Neural progenitor cell (in vitro differentiated cells): ENCODE results near the gene ZNF276. TPM values are rescaled to one million over a fixed set of nuclear protein-coding genes. Genes with fewer than 3 reads are reported as not detected.

Experiments used
- DNase-seq: peaks from one replicate; pipeline ENCODE4 v3.0.0-alpha.2; 2016; ENCODE audit warnings: low spot score
- H2AFZ ChIP-seq: fragments of 200-600 bp; sonication (generic); replicated peaks from 2 replicates; pipeline ENCODE4 v1.6.1; 2016; ENCODE audit warnings: antibody characterized with exemption
- H3F3A ChIP-seq: fragments of 200-600 bp; sonication (generic); 2 replicates; pipeline ENCODE4 v1.6.1; 2016; ENCODE audit warnings: antibody characterized with exemption, low read depth
- H3K27ac ChIP-seq: fragments of 200-600 bp; sonication (generic); 2 replicates; pipeline ENCODE4 v1.5.1; 2016; ENCODE audit warnings: mild to moderate bottlenecking
- H3K27me3 ChIP-seq: fragments of 200-600 bp; sonication (generic); 2 replicates; pipeline ENCODE4 v1.6.1; 2016; ENCODE audit warnings: mild to moderate bottlenecking, moderate library complexity
- H3K36me3 ChIP-seq: fragments of 200-600 bp; sonication (generic); 2 replicates; pipeline ENCODE4 v1.5.1; 2016
- H3K4me1 ChIP-seq: fragments of 200-600 bp; sonication (generic); 2 replicates; pipeline ENCODE4 v1.6.1; 2016; ENCODE audit warnings: mixed run types
- H3K4me2 ChIP-seq: fragments of 200-600 bp; sonication (generic); 2 replicates; pipeline ENCODE4 v1.6.1; 2016
- H3K4me3 ChIP-seq: fragments of 200-600 bp; sonication (generic); 2 replicates; pipeline ENCODE4 v1.5.1; 2016
- H3K79me2 ChIP-seq: fragments of 200-600 bp; sonication (generic); 2 replicates; pipeline ENCODE4 v1.6.1; 2016; ENCODE audit warnings: low read depth
- H3K9ac ChIP-seq: fragments of 200-600 bp; sonication (generic); 2 replicates; pipeline ENCODE4 v1.6.1; 2016
- H3K9me3 ChIP-seq: fragments of 200-600 bp; sonication (generic); 2 replicates; pipeline ENCODE4 v1.5.1; 2016; ENCODE audit warnings: low read depth
- H4K20me1 ChIP-seq: fragments of 200-600 bp; sonication (generic); 2 replicates; pipeline ENCODE4 v1.6.1; 2016; ENCODE audit warnings: low read depth
- H3K27ac Mint-ChIP-seq: 3 replicates; pipeline ENCODE4 v1.8.0; 2021; ENCODE audit warnings: mixed read lengths
- H3K27me3 Mint-ChIP-seq: 2 replicates; pipeline ENCODE4 v1.8.0; 2022; ENCODE audit warnings: low read depth, mild to moderate bottlenecking, inconsistent platforms, moderate library complexity, mixed read lengths; ENCODE audit not compliant: insufficient read depth
- H3K36me3 Mint-ChIP-seq: 3 replicates; pipeline ENCODE4 v1.8.0; 2021; ENCODE audit warnings: mixed read lengths
- H3K4me1 Mint-ChIP-seq: 3 replicates; pipeline ENCODE4 v1.8.0; 2021; ENCODE audit warnings: mixed read lengths
- H3K4me3 Mint-ChIP-seq: 3 replicates; pipeline ENCODE4 v1.8.0; 2021; ENCODE audit warnings: mild to moderate bottlenecking, moderate library complexity, mixed read lengths
- H3K9me3 Mint-ChIP-seq: 3 replicates; pipeline ENCODE4 v1.8.0; 2020; ENCODE audit warnings: mixed read lengths
- CTCF ChIP-seq: fragments of 200-600 bp; sonication (generic); IDR thresholded peaks from 2 replicates; pipeline ENCODE4 v1.5.1; 2017; ENCODE audit warnings: antibody characterized with exemption, mild to moderate bottlenecking
- EZH2 ChIP-seq: fragments of 200-600 bp; sonication (generic); IDR thresholded peaks from 2 replicates; pipeline ENCODE4 v1.6.1; 2017; ENCODE audit warnings: antibody characterized with exemption, mild to moderate bottlenecking, moderate library complexity
- EZH2phosphoT487 ChIP-seq: fragments of 200-600 bp; sonication (generic); IDR thresholded peaks from 2 replicates; pipeline ENCODE4 v1.6.1; 2017; ENCODE audit warnings: antibody characterized with exemption
- total RNA-seq: library from RNA; depleted of rRNA; stranded (reverse); fragments of >200 nt; gene quantifications from 2 replicates; pipeline ENCODE4 v1.2.3, GENCODE V29; 2015; ENCODE audit warnings: low replicate concordance

Gene ZNF276
- total RNA-seq, 1 donor from 2014 or later: 8.4 TPM

GRCh38 chr16:89704281-89704680 lies 17.1 kb upstream of the ZNF276 start:
- Mint-ChIP-seq H3K4me3 (no peak overlapping the region), H3K9me3 (no peaks in the 10 kb centered on the region), H3K36me3 (peaks cover under 1% of the 10 kb centered on the region), H3K4me1 (peaks cover 18% of the 10 kb centered on the region), H3K27me3 (peaks cover 11% of the 10 kb centered on the region), H3K27ac (no peak overlapping the region)
- H3K9ac ChIP-seq: no peak overlapping the region
- H4K20me1 ChIP-seq: peaks cover 13% of the 10 kb centered on the region
- DNase-seq: no peak
- H3K4me1 ChIP-seq: peaks cover 10% of the 10 kb centered on the region
- TF ChIP-seq CTCF (no peak), EZH2phosphoT487 (no peak), EZH2 (no peak)
- no peaks in the 10 kb centered on the region for H3K9me3 ChIP-seq
- peaks cover 31% of the 10 kb centered on the region for H3F3A ChIP-seq
- H3K36me3 ChIP-seq: no peaks in the 10 kb centered on the region
- H3K79me2 ChIP-seq: no peaks in the 10 kb centered on the region
- no peak overlapping the region for H2AFZ ChIP-seq
- no peak overlapping the region for H3K4me2 ChIP-seq
- H3K27ac ChIP-seq: no peak overlapping the region
- no peak overlapping the region for H3K4me3 ChIP-seq
- H3K27me3 ChIP-seq: peaks cover 34% of the 10 kb centered on the region

GRCh38 chr16:89705006-89705405 lies 16.3 kb upstream of the ZNF276 start:
- Histone ChIP-seq H3K4me2 (no peak overlapping the region), H3K27me3 (peaks cover 34% of the 10 kb centered on the region), H3K27ac (no peak overlapping the region), H3K79me2 (no peaks in the 10 kb centered on the region), H3K9me3 (no peaks in the 10 kb centered on the region), H2AFZ (no peak overlapping the region), H3K4me3 (no peak overlapping the region), H3F3A (peaks cover 25% of the 10 kb centered on the region), H4K20me1 (peaks cover 6% of the 10 kb centered on the region), H3K4me1 (peaks cover 13% of the 10 kb centered on the region), H3K36me3 (no peaks in the 10 kb centered on the region), H3K9ac (no peak overlapping the region)
- Mint-ChIP-seq H3K9me3 (no peaks in the 10 kb centered on the region), H3K27me3 (peaks cover 13% of the 10 kb centered on the region), H3K36me3 (no peaks in the 10 kb centered on the region), H3K4me1 (peaks cover 17% of the 10 kb centered on the region), H3K27ac (no peak overlapping the region), H3K4me3 (no peak overlapping the region)
- TF ChIP-seq CTCF: no peak
- TF ChIP-seq EZH2: no peak
- no peak for TF ChIP-seq EZH2phosphoT487
- DNase-seq: no peak

- Histone ChIP-seq H3K36me3 (no peaks in the 10 kb centered on the region), H2AFZ (no peak overlapping the region), H3K27ac (no peak overlapping the region), H3K4me1 (peaks cover 15% of the 10 kb centered on the region), H3K4me2 (no peak overlapping the region), H3F3A (peaks cover 18% of the 10 kb centered on the region), H3K4me3 (no peak overlapping the region), H3K9me3 (no peaks in the 10 kb centered on the region), H3K79me2 (no peaks in the 10 kb centered on the region), H3K9ac (no peak overlapping the region), H4K20me1 (no peaks in the 10 kb centered on the region), H3K27me3 (peaks cover 27% of the 10 kb centered on the region)
- Mint-ChIP-seq H3K27ac (no peak overlapping the region), H3K4me1 (peaks cover 17% of the 10 kb centered on the region), H3K4me3 (no peak overlapping the region), H3K36me3 (peaks cover 3% of the 10 kb centered on the region), H3K27me3 (peaks cover 15% of the 10 kb centered on the region), H3K9me3 (no peaks in the 10 kb centered on the region)
- TF ChIP-seq CTCF (no peak), EZH2 (no peak), EZH2phosphoT487 (no peak)
- no peak for DNase-seq
Measured at GRCh38 chr16:89706518-89707260, 14.6 kb upstream of the ZNF276 start.
